Inflammatory macrophage treated with lipopolysaccharide for 1 hour (primary cell): ENCODE measurements around the gene HIC2.
"Not testable (repeated sequence)": the region's sequence is repeated elsewhere in the genome, so short reads cannot be mapped to it uniquely, and the experiment has no call there.

ENCODE experiments used
- DNase-seq, 2 donors: peaks; one replicate each; pipeline ENCODE4 v3.0.0-alpha.2; 2020 to 2022

Gene HIC2

GRCh38 chr22:21435998-21436810 lies 19.0 kb downstream of the HIC2 start:
- not testable (repeated sequence) for DNase-seq

GRCh38 chr22:21438013-21438412 lies 20.8 kb downstream of the HIC2 start:
- DNase-seq, result not testable (repeated sequence)

GRCh38 chr22:21440018-21440636 lies 23.0 kb downstream of the HIC2 start:
- not testable (repeated sequence) for DNase-seq

- not testable (repeated sequence) for DNase-seq
Measured at GRCh38 chr22:21440676-21441075, 23.5 kb downstream of the HIC2 start.

GRCh38 chr22:21441170-21441569 lies 24.0 kb downstream of the HIC2 start:
- DNase-seq, result not testable (repeated sequence)

- not testable (repeated sequence) for DNase-seq
Measured at GRCh38 chr22:21442123-21442522, 25.0 kb downstream of the HIC2 start.

- DNase-seq, result not testable (repeated sequence)
Measured at GRCh38 chr22:21442646-21443045, 25.5 kb downstream of the HIC2 start.

- no peak for DNase-seq
Measured at GRCh38 chr22:21443057-21443734, 26.0 kb downstream of the HIC2 start.

- no peak for DNase-seq
Measured at GRCh38 chr22:21443735-21444421, 26.7 kb downstream of the HIC2 start.

GRCh38 chr22:21444701-21445436 lies 27.7 kb downstream of the HIC2 start:
- DNase-seq, result no peak

- no peak for DNase-seq
Measured at GRCh38 chr22:21445437-21446127, 28.4 kb downstream of the HIC2 start.

- no peak for DNase-seq
Measured at GRCh38 chr22:21446128-21446826, 29.1 kb downstream of the HIC2 start.

GRCh38 chr22:21446827-21447690 lies 29.9 kb downstream of the HIC2 start:
- DNase-seq, result no peak

- DNase-seq, result no peak
Measured at GRCh38 chr22:21447694-21448402, 30.7 kb downstream of the HIC2 start.

GRCh38 chr22:21448627-21449416 lies 31.7 kb downstream of the HIC2 start:
- DNase-seq, result no peak

GRCh38 chr22:21449531-21450319 lies 32.6 kb downstream of the HIC2 start:
- DNase-seq, result no peak

GRCh38 chr22:21450320-21450831 lies 33.2 kb downstream of the HIC2 start:
- no peak for DNase-seq
